K562 (cell line): ENCODE data around the gene NRCAM. TPM values are rescaled to one million over a fixed set of nuclear protein-coding genes. Genes with fewer than 3 reads are reported as not detected.

Experiments used
- PML ChIP-seq: IDR thresholded peaks from 2 replicates; pipeline ENCODE4 v1.6.1; 2012; ENCODE audit warnings: low read length, inconsistent platforms
- TBP ChIP-seq: optimal IDR thresholded peaks from 2 replicates; pipeline ENCODE3; 2011; ENCODE audit warnings: low read depth, low read length, improper control_type of control experiment
- ZNF407 ChIP-seq: fragments of 450-650 bp; IDR thresholded peaks from 2 replicates; pipeline ENCODE4 v1.6.1; 2016; ENCODE audit warnings: low read depth
- polyA plus RNA-seq, 8 experiments: library from polyadenylated mRNA; depleted of rRNA in 4 of 8; stranded (reverse) in 5 of 8; unstranded in 3 of 8; fragments of >200 nt; fragmentation: Nextera tagmentation in 2 of 8; fragmentation: Illumina TruSeq in 1 of 8; extraction: Ambion mirVana in 2 of 8; extraction: Trizol in 1 of 8; gene quantifications; 2 replicates each; pipeline versions ENCODE4 v1.2.1 to v1.2.3, GENCODE V29; 2011 to 2014; ENCODE audit warnings: inconsistent platforms in 1 of 8, missing spikeins in 1 of 8
- total RNA-seq, 7 experiments: library from RNA; depleted of rRNA in 6 of 7; stranded (reverse); fragments of >200 nt in 6 of 7; fragmentation: Illumina TruSeq in 2 of 7; extraction: Trizol in 2 of 7; gene quantifications; 2 replicates each; pipeline versions ENCODE4 v1.2.1 to v1.2.3, GENCODE V29; 2011 to 2021; ENCODE audit warnings: low replicate concordance in 1 of 7
- TF ChIP-seq, protein P1 (sequence below): fragments of 450-650 bp; IDR thresholded peaks from 2 replicates; pipeline ENCODE4 v1.6.1; 2014; ENCODE audit warnings: low read depth, mild to moderate bottlenecking, moderate library complexity, borderline replicate concordance

The NRCAM gene
- total and polyA plus RNA-seq, 9 of the 15 experiments (the other 6 are each of a cell fraction or from before 2014, with no cell fraction given) = 0.03 to 0.54 (median 0.12) TPM; not detected in 1

DNA sequence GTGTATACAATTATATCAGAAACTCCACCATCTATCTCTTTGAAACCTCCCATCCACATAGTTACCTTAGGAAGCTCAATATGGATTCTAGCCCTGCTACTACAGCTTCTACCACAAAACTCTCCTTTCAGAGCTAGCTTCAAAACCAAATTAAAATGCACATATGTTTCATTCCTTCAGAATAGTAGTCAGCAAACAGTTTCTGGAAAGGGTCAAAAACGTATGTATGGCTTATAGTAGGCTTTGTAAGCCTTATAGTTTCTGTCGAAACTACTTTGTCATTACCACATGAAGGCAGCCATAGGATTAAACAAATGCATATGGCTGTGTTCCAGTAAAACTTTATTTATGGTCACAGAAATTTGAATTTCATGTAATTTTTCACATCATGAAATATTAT lies 170.5 kb downstream of the NRCAM start (continued):
- TF ChIP-seq ZNF407 (no peak), TBP (no peak), PML (no peak)
- TF ChIP-seq, protein P1, sequence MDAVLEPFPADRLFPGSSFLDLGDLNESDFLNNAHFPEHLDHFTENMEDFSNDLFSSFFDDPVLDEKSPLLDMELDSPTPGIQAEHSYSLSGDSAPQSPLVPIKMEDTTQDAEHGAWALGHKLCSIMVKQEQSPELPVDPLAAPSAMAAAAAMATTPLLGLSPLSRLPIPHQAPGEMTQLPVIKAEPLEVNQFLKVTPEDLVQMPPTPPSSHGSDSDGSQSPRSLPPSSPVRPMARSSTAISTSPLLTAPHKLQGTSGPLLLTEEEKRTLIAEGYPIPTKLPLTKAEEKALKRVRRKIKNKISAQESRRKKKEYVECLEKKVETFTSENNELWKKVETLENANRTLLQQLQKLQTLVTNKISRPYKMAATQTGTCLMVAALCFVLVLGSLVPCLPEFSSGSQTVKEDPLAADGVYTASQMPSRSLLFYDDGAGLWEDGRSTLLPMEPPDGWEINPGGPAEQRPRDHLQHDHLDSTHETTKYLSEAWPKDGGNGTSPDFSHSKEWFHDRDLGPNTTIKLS = no peak
